ENCODE measurements around the gene AP3S2. TPM values are rescaled to one million over a fixed set of nuclear protein-coding genes. Genes with fewer than 3 reads are reported as not detected.
A peak's percentile ranks its signal among the peaks of the same experiment; 100 is the strongest.

The AP3S2 gene
- total RNA-seq, 4 donors from 2014 or later, result 20.9 to 90.0 (median 72.6) TPM

- in situ Hi-C loops (cut with MboI; ENCODE audit: low pct_ligation_motif_present in 1 of 4, low pct_unique_long_range_greater_than_20kb in 1 of 4, low sequenced_read_pairs in 3 of 4), result no loop called here
- peak overlapping the region; percentile 92 to 93 (median 93) for H3K27ac ChIP-seq
- WGBS, 2 donors (ENCODE audit: low coverage in 1 of 2), result 32% methylated on average over 33 of the region's 36 CpGs; no CpG with 5 or more reads in 1 of the 2 donors
- DNase-seq, result peak; percentile 74
- peaks cover 0 to 4% (median 0%) of the 10 kb centered on the region in 4 donors for H3K36me3 ChIP-seq
- no peak for TF ChIP-seq CTCF (IDR thresholded peaks at IDR 0.05)
- TF ChIP-seq POLR2A (IDR thresholded peaks at IDR 0.05), result peak; percentile 78
- TF ChIP-seq POLR2AphosphoS5 (IDR thresholded peaks at IDR 0.05), result peak; percentile 49 to 82 (median 78)
- no peaks in the 10 kb centered on the region for H3K9me3 ChIP-seq
- no peaks in the 10 kb centered on the region for H3K27me3 ChIP-seq
- intact Hi-C loops (cut with DNase I; ENCODE audit: low total_unique reads), result loop anchor here (5.0 kb wide), 2 partner anchors 90 to 145 kb away; partner anchors contain the start of gene ZNF710
- peak overlapping the region; percentile 49 to 88 (median 74) for H3K4me3 ChIP-seq
- peaks cover 8 to 27% (median 11%) of the 10 kb centered on the region in 4 donors for H3K4me1 ChIP-seq
These were observed 18.4 kb upstream of the AP3S2 start for GRCh38 chr15:89912145-89912673.

GRCh38 chr15:89910891-89911626 lies 17.3 kb upstream of the AP3S2 start:
- no peak overlapping the region for H3K4me3 ChIP-seq
- no peaks in the 10 kb centered on the region for H3K27me3 ChIP-seq
- in situ Hi-C loops (cut with MboI; ENCODE audit: low pct_ligation_motif_present in 1 of 4, low pct_unique_long_range_greater_than_20kb in 1 of 4, low sequenced_read_pairs in 3 of 4) (no loop called here), intact Hi-C loops (cut with DNase I; ENCODE audit: low total_unique reads) (loop anchor here (5.0 kb wide), 2 partner anchors 91 to 146 kb away; partner anchors contain the start of gene ZNF710)
- peaks cover 0 to 4% (median 0%) of the 10 kb centered on the region in 4 donors for H3K36me3 ChIP-seq
- no peak for DNase-seq
- WGBS, 2 donors (ENCODE audit: low coverage in 1 of 2), result 60 to 71% methylated on average over 4 to 6 of the region's 6 CpGs
- peak overlapping the region in 3 of 4 donors; percentile 92 to 93 (median 93) for H3K27ac ChIP-seq
- no peaks in the 10 kb centered on the region for H3K9me3 ChIP-seq
- TF ChIP-seq POLR2AphosphoS5 (IDR thresholded peaks at IDR 0.05) (no peak), CTCF (IDR thresholded peaks at IDR 0.05) (no peak), EP300 (IDR thresholded peaks at IDR 0.05; ENCODE audit: low read depth) (no peak), POLR2A (IDR thresholded peaks at IDR 0.05) (no peak)
- H3K4me1 ChIP-seq, result peaks cover 8 to 27% (median 11%) of the 10 kb centered on the region in 4 donors

- H3K27ac ChIP-seq, result no peak overlapping the region
- H3K9me3 ChIP-seq, result no peaks in the 10 kb centered on the region
- peaks cover 8 to 27% (median 11%) of the 10 kb centered on the region in 4 donors for H3K4me1 ChIP-seq
- H3K27me3 ChIP-seq, result no peaks in the 10 kb centered on the region
- in situ Hi-C loops (cut with MboI; ENCODE audit: low pct_ligation_motif_present in 1 of 4, low pct_unique_long_range_greater_than_20kb in 1 of 4, low sequenced_read_pairs in 3 of 4) (loop anchor here in 1 of 4 donors (10.0 kb wide), 1 partner anchor 175 kb away; no protein-coding TSS in a partner anchor), intact Hi-C loops (cut with DNase I; ENCODE audit: low total_unique reads) (loop anchor here (5.0 to 10.0 kb wide), 3 partner anchors 93 to 175 kb away; partner anchors contain the start of gene ZNF710)
- DNase-seq, result no peak
- peaks cover 0 to 6% (median 0%) of the 10 kb centered on the region in 4 donors for H3K36me3 ChIP-seq
- no peak for TF ChIP-seq CTCF (IDR thresholded peaks at IDR 0.05)
- TF ChIP-seq EP300 (IDR thresholded peaks at IDR 0.05; ENCODE audit: low read depth), result no peak
- TF ChIP-seq POLR2AphosphoS5 (IDR thresholded peaks at IDR 0.05), result no peak
- TF ChIP-seq POLR2A (IDR thresholded peaks at IDR 0.05), result no peak
- H3K4me3 ChIP-seq, result no peak overlapping the region
- 47% methylated on average over 1 of the region's 2 CpGs; no CpG with 5 or more reads in 1 of the 2 donors for WGBS, 2 donors (ENCODE audit: low coverage in 1 of 2)
These were observed 15.8 kb upstream of the AP3S2 start for GRCh38 chr15:89909611-89910010.

GRCh38 chr15:89908226-89908625 lies 14.4 kb upstream of the AP3S2 start:
- intact Hi-C loops (cut with DNase I; ENCODE audit: low total_unique reads) (loop anchor here (10.0 kb wide), 1 partner anchor 177 kb away; no protein-coding TSS in a partner anchor), in situ Hi-C loops (cut with MboI; ENCODE audit: low pct_ligation_motif_present in 1 of 4, low pct_unique_long_range_greater_than_20kb in 1 of 4, low sequenced_read_pairs in 3 of 4) (loop anchor here in 1 of 4 donors (10.0 kb wide), 1 partner anchor 177 kb away; no protein-coding TSS in a partner anchor)
- Histone ChIP-seq H3K4me3 (no peak overlapping the region), H3K4me1 (peaks cover 8 to 17% (median 11%) of the 10 kb centered on the region in 4 donors), H3K27ac (no peak overlapping the region), H3K36me3 (peaks cover 0 to 18% (median 2%) of the 10 kb centered on the region in 4 donors), H3K9me3 (no peaks in the 10 kb centered on the region), H3K27me3 (no peaks in the 10 kb centered on the region)
- DNase-seq, result no peak
- no peak for TF ChIP-seq CTCF (IDR thresholded peaks at IDR 0.05)
- WGBS, 2 donors (ENCODE audit: low coverage in 1 of 2), result 93 to 100% methylated on average over 4 to 16 of the region's 16 CpGs

Data from transverse colon (tissue), 4 donors.